GM12865 (cell line): ENCODE results near the gene HMOX2.

ENCODE experiments used
- DNase-seq: peaks from one replicate; pipeline ENCODE4 v3.0.0; 2010; ENCODE audit warnings: low read depth
- H3K4me3 ChIP-seq: 2 replicates; pipeline ENCODE4 v1.5.1; 2011; ENCODE audit warnings: mild to moderate bottlenecking, low read depth, low read length, control low read depth
- TF ChIP-seq, protein P1 (sequence below): IDR thresholded peaks from 2 replicates; pipeline ENCODE4 v1.5.1; 2011; ENCODE audit warnings: low read length, control low read depth, low read depth, inconsistent platforms; ENCODE audit not compliant: insufficient read depth; ENCODE audit errors: missing control alignments

Gene HMOX2

DNA sequence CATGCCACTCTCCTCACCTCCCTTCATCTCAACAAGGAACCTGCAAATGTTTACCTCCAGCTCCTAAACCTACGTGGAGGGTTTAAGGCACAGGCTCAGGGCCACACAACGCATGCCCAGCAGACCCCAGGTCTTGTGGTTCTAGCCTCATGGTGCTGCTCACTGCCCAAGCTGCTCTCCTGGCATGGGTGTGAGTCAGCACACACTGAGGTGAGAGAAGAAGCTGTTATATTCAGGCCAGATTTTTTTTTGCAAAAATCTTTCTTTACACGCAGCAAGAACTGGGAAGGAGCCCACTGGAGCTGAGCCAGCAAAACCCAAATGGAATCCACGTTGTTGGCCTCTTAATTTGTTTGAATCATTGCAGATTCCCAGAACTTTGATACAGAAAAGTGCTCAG lies 74.4 kb downstream of the HMOX2 start:
- TF ChIP-seq, protein P1, sequence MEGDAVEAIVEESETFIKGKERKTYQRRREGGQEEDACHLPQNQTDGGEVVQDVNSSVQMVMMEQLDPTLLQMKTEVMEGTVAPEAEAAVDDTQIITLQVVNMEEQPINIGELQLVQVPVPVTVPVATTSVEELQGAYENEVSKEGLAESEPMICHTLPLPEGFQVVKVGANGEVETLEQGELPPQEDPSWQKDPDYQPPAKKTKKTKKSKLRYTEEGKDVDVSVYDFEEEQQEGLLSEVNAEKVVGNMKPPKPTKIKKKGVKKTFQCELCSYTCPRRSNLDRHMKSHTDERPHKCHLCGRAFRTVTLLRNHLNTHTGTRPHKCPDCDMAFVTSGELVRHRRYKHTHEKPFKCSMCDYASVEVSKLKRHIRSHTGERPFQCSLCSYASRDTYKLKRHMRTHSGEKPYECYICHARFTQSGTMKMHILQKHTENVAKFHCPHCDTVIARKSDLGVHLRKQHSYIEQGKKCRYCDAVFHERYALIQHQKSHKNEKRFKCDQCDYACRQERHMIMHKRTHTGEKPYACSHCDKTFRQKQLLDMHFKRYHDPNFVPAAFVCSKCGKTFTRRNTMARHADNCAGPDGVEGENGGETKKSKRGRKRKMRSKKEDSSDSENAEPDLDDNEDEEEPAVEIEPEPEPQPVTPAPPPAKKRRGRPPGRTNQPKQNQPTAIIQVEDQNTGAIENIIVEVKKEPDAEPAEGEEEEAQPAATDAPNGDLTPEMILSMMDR, result no peak
- DNase-seq, result no peak
- H3K4me3 ChIP-seq, result no peak overlapping the region

DNA sequence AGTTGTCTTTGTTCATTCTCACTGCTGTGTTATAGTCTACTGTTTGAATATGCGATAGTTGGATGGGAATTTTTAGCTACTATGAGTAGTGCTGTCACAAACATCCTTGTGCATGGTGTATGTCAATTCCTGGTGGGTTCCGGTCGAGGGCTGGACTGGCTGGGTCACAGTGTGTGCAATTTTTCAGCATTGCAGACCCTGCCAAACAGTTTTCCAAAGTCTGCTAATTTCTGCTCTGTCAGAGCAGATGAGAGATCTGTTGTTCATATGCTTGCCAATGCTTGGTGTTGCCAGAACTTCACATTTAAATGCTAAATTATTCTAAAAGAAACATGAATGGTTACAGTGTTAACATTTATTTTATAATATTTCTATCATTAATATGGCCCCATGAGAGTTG lies 76.3 kb downstream of the HMOX2 start:
- DNase-seq, result no peak
- H3K4me3 ChIP-seq, result no peak overlapping the region
- TF ChIP-seq, protein P1, result no peak

DNA sequence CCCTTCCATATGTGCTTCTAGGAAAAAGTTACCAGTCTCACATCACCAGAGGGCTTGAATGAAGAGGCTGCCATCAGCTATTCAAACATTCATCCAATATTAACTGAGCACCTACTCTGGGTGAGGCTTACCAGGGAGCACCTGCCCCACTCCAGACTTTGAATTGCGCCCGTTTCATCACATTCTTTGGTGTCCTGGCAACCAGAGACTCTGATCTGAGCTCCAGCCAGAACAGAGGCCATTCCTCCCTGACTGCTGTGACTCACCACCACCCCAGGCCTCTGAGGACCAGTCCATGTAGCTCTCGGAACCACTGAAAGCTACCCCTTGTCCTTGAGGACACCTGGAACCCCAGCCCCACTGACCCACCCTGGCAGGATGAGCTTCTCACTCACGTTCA lies 79.9 kb downstream of the HMOX2 start, which contains the start of gene C16orf96:
Gene C16orf96, plus strand, starts transcription at position 229 of the 400 bp plus-strand sequence. Its CDS starts 150 bp downstream, at position 379.
- no peak within 1 kb of the TSS for H3K4me3 ChIP-seq
- TF ChIP-seq, protein P1, result no peak
- no peak for DNase-seq

DNA sequence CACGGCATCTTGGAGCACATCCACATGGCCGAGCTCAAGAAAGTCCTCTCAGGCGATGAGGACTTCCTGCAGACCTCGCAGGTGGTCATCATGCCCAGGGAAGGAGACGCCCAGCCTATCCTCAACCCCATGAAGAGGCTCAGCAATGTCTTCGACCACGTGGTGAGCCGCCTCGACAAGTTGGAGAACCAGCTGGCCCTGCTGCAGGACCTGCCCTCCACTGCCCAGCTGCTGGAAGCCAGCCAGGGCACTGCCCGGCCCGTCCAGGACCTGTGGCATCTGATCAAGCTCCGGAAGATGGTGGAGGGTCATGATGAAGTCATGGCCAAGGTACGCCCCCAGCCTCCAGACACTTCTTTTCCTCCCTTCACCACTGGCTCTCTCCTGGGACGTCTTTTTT lies 80.4 kb downstream of the HMOX2 start:
- TF ChIP-seq, protein P1, result no peak
- H3K4me3 ChIP-seq, result no peak overlapping the region
- no peak for DNase-seq

DNA sequence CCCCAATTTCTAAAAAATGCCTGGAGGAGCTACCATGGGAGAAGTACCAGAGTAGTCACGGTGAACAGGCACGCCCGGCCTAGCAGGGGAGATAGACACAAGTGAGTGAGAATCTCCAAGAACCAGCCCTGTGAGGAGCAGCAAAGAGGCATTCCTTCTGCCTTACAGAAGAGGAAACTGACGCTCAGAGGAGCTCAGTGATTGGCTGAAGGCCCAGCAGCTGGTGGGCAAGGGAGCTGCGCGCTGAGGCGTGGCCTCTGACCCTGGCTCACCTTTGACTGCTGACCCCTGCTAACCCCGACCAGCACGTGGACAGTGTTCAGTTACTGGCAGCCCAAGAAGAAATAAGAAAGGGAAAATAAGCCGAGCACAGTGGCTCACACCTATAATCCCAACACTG lies 81.8 kb downstream of the HMOX2 start:
- TF ChIP-seq, protein P1, result no peak
- DNase-seq, result no peak
- no peak overlapping the region for H3K4me3 ChIP-seq
